Activated CD4-positive, alpha-beta T cell treated with anti-CD3 and anti-CD28 coated beads for 48 hours (primary cell): ENCODE results near the gene PCDHA5.
"Not testable (repeated sequence)": the region's sequence is repeated elsewhere in the genome, so short reads cannot be mapped to it uniquely, and the experiment has no call there.

Experiments
- DNase-seq: peaks from one replicate; pipeline ENCODE4 v3.0.0-alpha.2; 2020

The PCDHA5 gene

DNA sequence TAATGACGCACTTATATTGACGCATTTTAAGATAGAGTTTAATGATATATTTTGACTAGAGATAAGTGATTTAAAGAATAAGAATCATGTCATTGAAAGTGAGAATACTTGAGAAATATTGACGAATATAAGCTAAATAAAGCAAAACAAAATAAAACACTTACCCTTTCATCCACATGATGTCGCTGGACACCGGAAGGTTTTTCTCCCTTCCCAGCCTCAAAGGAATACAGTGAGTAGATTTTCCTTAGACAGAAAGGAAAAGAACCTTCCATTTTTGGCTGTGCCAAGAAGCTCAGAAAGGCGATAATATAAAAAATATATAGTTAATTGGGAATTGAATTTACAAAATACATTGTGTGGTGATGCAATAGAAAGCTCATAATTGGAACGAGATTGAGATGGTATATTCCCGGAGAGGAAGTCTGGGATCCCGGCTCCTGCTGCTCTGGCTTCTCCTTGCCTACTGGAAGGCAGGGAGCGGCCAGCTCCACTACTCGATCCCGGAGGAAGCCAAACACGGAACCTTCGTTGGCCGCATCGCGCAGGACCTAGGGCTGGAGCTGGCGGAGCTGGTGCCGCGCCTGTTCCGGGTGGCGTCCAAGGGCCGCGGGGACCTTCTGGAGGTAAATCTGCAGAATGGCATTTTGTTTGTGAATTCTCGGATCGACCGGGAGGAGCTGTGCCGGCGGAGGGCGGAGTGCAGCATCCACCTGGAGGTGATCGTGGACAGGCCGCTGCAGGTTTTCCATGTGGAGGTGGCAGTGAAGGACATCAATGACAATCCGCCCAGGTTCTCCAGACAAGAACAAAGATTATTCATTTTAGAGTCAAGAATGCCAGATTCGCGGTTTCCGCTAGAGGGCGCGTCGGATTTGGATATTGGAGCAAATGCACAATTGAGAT, at the start of gene PCDHA5:
Gene PCDHA5 (plus strand): TSS at position 239 of the 906 bp plus-strand sequence.
- DNase-seq, result peak; percentile 64

- DNase-seq, result no peak
Measured at GRCh38 chr5:140780512-140780911, 40.9 kb upstream of the PCDHA5 start.

DNA sequence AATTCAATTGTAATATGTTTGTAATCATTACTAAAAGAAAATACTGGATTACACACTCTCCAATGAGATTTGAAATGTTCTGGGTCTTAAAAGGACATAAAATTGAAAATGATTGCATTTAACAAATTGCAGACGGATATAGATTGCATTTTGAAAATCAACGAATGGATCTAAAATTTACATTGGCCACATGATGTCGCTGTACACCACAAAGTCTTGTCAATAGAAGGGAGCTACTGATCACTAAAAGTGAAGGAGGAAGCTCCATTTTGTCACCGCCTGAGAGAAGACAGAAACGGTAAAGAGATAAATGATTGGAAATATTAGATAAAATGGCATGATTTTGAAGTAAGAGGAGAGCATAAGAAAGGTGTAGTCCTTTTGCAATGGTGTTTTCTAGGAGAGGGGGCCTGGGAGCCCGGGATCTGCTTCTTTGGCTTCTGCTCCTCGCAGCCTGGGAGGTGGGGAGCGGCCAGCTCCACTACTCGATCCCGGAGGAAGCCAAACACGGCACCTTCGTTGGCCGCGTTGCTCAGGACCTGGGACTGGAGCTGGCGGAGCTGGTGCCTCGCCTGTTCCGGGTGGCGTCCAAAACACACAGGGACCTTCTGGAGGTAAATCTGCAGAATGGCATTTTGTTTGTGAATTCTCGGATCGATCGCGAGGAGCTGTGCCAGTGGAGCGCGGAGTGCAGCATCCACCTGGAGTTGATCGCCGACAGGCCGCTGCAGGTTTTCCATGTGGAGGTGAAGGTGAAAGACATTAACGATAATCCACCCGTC, 35.3 kb upstream of the PCDHA5 start, which contains the start of gene PCDHA1:
Gene PCDHA1 (plus strand): TSS at position 236 of the 782 bp plus-strand sequence.
- no peak for DNase-seq

- DNase-seq, result not testable (repeated sequence)
Measured at GRCh38 chr5:140787422-140787821, 34.0 kb upstream of the PCDHA5 start.

DNA sequence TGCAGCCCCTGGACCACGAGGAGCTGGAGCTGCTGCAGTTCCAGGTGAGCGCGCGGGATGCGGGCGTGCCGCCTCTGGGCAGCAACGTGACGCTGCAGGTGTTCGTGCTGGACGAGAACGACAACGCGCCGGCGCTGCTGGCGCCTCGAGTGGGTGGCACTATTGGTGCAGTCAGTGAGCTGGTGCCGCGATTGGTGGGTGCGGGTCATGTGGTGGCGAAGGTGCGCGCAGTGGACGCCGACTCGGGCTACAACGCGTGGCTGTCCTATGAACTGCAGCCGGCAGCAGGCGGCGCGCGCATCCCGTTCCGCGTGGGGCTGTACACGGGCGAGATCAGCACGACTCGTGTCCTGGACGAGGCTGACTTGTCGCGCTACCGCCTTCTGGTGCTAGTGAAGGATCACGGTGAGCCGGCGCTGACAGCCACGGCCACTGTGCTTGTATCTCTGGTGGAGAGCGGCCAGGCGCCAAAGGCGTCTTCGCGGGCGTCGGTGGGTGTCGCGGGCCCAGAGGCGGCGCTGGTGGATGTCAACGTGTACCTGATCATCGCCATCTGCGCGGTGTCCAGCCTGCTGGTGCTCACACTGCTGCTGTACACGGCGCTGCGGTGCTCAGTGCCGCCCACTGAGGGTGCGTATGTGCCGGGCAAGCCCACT, 33.4 kb upstream of the PCDHA5 start:
- DNase-seq, result not testable (repeated sequence)

DNA sequence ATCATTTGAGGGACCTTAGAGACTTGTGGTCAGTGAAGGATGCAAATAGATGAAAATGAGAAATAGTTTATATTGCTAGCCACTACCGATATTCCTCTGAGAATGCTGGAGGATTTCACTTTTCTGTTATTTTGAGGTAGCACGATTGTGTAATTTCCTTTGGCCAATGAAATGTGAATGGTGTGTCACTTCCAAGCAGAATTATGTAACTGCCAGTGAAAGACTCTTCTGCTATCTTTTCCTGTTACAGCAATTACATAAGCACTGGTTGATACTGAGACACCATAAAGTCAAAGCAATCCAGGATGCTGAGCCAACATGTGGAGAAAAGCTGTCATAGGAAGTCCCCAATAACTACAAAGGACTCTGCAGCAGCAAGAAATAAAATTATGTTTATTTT, 30.3 kb upstream of the PCDHA5 start:
- no peak for DNase-seq

DNA sequence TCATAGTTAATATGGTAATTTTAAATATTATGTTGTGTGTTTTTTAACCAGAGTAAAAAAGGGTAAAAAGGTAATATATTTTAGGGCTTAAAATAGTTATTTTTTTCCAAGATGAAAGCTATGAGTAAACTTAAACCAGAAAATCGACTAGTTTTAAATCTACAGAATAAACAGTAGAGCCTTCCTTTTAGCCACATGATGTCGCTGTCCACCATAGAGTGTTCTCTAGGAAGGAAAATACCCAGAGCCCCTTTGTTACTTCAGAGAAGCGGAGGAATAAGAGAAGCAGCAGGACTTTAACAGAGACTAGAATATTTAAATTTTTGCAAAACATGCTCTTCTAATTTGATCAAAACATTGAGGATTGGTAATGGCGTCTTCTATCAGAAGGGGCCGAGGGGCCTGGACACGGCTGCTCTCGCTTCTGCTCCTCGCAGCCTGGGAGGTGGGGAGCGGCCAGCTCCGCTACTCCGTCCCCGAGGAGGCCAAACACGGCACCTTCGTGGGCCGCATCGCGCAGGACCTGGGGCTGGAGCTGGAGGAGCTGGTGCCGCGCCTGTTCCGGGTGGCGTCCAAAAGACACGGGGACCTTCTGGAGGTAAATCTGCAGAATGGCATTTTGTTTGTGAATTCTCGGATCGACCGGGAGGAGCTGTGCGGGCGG, 26.7 kb upstream of the PCDHA5 start, which contains the start of gene PCDHA2:
Gene PCDHA2 (plus strand): TSS at position 258 of the 664 bp plus-strand sequence.
- no peak for DNase-seq

DNA sequence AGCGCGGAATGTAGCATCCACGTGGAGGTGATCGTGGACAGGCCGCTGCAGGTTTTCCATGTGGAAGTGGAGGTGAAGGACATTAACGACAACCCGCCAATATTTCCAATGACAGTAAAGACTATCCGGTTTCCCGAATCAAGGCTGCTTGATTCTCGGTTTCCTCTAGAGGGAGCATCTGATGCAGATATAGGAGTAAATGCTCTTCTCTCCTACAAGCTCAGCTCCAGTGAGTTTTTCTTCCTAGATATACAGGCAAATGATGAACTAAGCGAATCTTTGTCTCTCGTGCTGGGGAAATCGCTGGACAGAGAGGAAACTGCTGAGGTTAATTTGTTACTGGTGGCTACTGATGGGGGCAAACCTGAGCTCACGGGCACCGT, 26.2 kb upstream of the PCDHA5 start:
- DNase-seq, result no peak

GRCh38 chr5:140796072-140796717, 25.2 kb upstream of the PCDHA5 start:
- DNase-seq, result not testable (repeated sequence)

DNA sequence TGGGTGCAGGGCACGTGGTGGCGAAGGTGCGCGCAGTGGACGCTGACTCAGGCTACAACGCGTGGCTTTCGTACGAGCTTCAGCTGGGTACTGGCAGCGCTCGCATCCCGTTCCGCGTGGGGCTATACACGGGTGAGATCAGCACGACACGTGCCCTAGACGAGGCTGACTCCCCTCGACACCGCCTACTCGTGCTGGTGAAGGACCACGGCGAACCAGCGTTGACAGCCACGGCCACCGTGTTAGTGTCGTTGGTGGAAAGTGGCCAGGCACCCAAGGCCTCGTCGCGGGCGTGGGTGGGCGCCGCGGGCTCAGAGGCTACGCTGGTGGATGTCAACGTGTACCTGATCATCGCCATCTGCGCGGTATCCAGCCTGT, 24.7 kb upstream of the PCDHA5 start:
- DNase-seq, result no peak

GRCh38 chr5:140800816-140801493, 20.5 kb upstream of the PCDHA5 start, which contains the start of gene PCDHA3:
Gene PCDHA3 (plus strand): TSS chr5:140801057.
- no peak for DNase-seq

DNA sequence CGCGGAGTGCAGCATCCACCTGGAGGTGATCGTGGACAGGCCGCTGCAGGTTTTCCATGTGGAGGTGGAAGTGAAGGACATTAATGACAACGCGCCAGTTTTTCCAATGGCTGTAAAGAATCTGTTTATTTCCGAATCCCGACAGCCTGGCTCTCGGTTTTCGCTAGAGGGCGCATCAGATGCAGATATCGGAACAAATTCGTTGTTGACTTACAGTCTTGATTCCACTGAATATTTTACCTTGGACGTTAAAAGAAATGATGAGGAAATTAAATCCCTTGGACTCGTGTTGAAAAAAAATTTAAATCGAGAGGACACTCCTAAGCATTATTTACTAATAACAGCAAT, 19.9 kb upstream of the PCDHA5 start:
- DNase-seq, result no peak

GRCh38 chr5:140802381-140802780, 19.0 kb upstream of the PCDHA5 start:
- not testable (repeated sequence) for DNase-seq

- no peak for DNase-seq
Measured at GRCh38 chr5:140802781-140803271, 18.6 kb upstream of the PCDHA5 start.

GRCh38 chr5:140806834-140807775, 14.3 kb upstream of the PCDHA5 start, which contains the start of gene PCDHA4:
Gene PCDHA4 (plus strand): TSS chr5:140807068.
- peak; percentile 43 for DNase-seq

- not testable (repeated sequence) for DNase-seq
Measured at GRCh38 chr5:140808241-140808888, 13.0 kb upstream of the PCDHA5 start.

GRCh38 chr5:140808889-140809291, 12.5 kb upstream of the PCDHA5 start:
- no peak for DNase-seq

DNA sequence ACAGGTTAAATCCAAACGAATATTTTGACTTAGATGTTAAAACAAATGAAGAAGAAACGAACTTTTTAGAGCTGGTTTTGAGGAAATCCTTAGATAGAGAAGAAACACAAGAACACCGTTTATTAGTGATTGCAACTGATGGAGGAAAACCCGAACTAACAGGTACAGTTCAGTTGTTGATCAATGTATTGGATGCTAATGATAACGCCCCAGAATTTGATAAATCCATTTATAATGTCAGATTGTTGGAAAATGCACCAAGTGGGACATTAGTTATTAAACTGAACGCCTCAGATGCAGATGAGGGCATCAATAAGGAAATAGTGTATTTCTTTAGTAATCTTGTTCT, 842 bp downstream of the PCDHA5 start:
- no peak for DNase-seq

GRCh38 chr5:140822969-140823368, 1.6 kb downstream of the PCDHA5 start:
- DNase-seq, result not testable (repeated sequence)

- no peak for DNase-seq
Measured at GRCh38 chr5:140823475-140823874, 2.1 kb downstream of the PCDHA5 start.
